NCI-H82 treated with DMSO at 0.1 percent for 48 hours (cell line): Measurements from ENCODE around the gene PTPN23.
A peak's percentile ranks its signal among the peaks of the same experiment; 100 is the strongest.
"Not testable (repeated sequence)": the region's sequence is repeated elsewhere in the genome, so short reads cannot be mapped to it uniquely, and the experiment has no call there.

Source experiments
- DNase-seq: peaks from one replicate; lab custom pipeline; 2025; ENCODE audit not compliant: unreplicated experiment; lab: John Stamatoyannopoulos, UW

PTPN23 gene

DNA sequence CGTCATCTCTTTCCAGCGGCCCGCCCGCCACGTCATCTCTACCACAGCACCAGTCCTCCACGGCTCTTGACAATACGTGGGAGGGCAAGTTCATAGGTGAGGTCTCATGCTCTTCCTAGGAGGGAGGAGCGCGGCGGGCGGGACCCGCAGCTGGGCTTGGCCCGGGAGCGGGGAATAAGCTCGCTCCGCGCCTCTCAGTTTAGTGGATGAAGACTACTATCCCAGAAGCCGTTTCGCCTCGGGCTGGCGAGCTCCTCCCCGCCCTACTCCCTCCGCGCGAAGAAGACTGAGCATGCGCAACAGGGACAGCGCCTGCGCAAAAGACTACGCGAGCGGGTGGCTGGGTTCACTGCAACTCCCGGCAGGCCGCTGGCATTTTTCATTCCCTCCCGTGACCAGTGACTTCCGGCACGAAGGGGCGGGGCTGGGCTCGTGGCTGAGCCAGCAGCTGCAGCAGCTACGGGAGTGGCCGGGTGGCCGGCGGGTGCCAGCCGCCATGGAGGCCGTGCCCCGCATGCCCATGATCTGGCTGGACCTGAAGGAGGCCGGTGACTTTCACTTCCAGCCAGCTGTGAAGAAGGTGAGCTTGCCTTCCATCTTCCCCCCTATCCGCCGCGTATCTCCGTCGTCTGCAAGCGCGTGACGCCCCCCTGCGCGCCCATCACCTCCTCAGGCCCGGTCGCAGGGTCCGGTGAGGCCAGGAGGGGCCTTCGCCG is at the start of gene PTPN23:
TSS of gene PTPN23 (plus strand) at position 421 of the 716 bp plus-strand sequence. CDS start at position 497, 76 bp downstream.
- peak; percentile 97 for DNase-seq

DNA sequence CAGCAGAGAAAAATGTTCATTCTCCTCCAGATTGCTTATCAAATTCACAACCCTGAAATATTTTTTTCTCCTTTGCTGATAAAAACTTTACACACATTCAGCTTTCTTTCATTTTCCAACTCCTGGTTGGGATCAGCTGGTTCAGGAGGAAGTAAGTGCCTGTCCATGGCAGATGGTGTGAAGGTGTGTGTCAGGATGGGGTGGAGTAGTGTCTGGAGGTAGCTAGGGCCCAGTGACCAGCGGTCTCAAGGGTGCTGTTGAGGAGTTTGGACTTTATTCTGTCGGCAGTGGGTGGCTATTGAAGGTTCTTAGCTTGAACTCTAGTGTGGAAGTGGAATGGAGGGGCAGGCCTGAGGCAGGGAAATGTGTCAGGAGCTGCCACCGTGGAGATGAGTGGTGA is 46.9 kb upstream of the PTPN23 start:
- DNase-seq: no peak

GRCh38 chr3:47337656-47338055 is 43.2 kb upstream of the PTPN23 start:
- DNase-seq: no peak

GRCh38 chr3:47339951-47340350 is 40.9 kb upstream of the PTPN23 start:
- DNase-seq: no peak

GRCh38 chr3:47340866-47341265 is 40.0 kb upstream of the PTPN23 start:
- no peak for DNase-seq

DNA sequence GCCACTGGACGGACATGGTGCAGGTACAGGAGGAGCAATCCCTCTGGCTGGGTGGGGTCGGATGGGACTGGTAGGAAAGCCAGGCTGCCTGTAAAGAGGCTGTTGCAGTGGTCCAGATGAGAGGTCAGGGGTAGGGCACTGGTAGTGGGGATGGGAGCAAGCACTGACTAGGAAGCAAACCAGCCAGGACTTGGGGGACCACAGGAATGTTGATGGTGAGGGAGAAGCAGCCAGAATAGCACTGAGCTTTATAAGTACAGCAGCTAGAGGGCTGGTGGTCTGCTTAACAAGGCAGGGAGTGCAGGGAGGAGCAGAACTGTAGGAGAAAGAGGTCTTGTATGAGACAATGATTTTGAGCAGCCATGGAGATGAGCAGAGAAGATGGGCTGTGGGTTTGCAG is 38.7 kb upstream of the PTPN23 start:
- DNase-seq: no peak

GRCh38 chr3:47342812-47343211 is 38.0 kb upstream of the PTPN23 start:
- DNase-seq: no peak

- DNase-seq: no peak
Measured at GRCh38 chr3:47343471-47343971, 37.3 kb upstream of the PTPN23 start.

- DNase-seq: no peak
Measured at GRCh38 chr3:47344971-47345370, 35.9 kb upstream of the PTPN23 start.

GRCh38 chr3:47347217-47347801 is 33.5 kb upstream of the PTPN23 start:
- DNase-seq: no peak

DNA sequence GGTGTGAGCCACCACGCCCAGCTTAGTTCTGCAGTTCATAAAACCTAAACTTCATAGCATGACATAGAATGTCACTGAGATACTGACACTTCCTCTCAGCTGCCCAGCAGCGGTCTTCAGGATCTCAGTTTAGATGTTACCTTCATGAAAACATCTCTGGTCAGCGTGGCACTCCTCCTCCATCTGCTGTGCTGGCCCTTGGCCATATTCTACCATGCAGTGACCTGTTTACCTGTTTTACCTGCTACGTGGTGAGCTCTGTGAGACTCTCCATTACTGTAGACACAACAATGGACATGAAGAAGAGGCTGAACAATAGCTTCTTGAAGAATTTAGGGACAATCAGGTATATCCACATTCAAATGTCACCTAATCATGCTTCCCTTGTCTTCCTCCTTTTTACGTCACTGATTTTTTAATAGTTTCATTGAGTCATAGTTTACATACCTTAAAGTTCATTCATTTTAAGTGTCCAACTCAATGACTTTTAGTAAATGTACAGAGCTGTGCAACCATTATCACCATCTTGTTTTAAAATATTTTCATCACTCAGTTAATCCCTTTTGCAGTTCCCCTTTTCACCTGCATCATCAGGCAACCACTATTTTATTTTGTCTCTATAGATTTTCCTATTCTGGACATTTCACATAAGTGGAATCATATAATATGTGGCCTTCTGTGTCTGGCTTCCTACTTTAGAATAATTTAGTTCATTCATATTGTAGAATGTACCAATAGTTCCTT is 32.2 kb upstream of the PTPN23 start:
- no peak for DNase-seq

GRCh38 chr3:47355010-47355409 is 25.8 kb upstream of the PTPN23 start:
- DNase-seq: no peak

DNA sequence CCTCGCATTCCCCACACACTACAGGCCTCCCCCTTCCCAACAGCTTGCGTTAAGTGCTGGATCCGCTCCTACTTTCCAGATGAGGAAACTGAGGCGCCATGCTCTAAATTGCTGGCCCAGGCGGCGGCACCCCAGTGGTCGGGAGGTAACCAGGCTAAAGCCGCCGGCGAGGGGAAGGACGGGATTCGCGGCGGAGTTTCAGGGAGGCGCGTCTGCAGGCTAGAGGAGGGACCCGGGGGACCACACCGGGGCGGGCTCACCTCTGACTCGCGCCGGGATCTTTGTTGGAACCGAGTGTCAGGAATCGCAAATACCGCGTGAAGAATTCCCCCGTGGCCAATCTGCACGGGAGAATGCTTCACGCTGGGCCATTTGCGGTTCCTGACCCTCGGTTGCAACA is 24.6 kb upstream of the PTPN23 start:
- DNase-seq: no peak

DNA sequence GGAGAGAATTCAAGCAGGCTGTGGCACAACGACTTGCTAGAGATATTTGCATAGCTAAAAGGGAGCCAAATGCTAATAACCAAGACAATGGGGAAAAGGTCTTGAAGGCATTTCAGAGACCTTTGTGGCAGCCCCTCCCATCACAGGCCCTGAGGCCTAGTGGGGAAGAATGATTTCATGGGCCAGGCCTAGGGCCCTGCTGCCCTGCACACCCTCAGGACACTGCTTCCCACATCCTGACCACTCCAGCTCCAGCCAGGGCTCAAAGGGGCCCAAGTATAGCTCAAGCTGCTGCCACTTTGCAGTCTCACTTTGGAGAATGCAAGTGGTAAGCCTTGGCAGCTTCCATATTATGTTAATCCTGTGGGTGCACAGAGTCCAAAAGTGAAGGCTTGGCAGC is 21.5 kb upstream of the PTPN23 start:
- no peak for DNase-seq

DNA sequence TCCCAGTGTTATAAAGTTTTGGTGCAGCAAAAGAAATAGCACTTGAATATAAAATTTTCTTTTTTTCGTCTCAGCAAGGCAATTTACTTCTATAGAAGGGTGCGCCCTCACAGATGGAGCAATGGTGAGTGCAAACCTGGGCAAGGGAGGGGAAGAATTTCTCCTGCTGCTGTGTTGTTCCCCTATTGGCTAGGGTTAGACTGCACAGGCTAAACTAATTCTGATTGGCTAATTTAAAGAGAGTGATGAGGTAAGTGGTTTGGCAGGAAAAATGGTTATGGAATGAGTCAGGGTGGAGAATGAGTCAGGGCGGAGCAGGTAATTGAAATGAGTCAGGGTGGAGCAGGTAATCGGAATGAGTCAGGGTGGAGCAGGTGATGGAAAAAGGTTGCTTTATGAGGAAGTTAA is 20.7 kb upstream of the PTPN23 start:
- DNase-seq: not testable (repeated sequence)

DNA sequence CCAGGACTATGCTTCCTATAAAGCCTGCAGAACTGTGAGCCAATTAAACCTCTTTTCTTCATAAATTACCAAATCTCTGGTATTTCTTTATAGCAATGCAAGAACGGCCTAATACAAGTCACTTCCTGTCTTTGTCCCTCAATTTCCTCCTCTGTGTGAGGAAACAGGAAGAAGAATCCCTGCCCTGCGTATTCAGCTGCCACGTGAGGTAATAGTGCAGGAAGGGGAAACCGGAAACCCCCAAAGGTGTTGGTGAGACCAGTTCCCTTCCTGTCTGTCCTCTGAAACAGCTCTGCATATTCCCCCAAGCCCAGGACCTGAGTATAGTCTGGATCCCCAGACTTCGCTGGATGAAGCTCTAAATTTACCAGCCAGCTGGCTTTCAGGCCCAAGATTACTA is 18.1 kb upstream of the PTPN23 start:
- DNase-seq: no peak

GRCh38 chr3:47365213-47366153 is 15.3 kb upstream of the PTPN23 start:
- no peak for DNase-seq

DNA sequence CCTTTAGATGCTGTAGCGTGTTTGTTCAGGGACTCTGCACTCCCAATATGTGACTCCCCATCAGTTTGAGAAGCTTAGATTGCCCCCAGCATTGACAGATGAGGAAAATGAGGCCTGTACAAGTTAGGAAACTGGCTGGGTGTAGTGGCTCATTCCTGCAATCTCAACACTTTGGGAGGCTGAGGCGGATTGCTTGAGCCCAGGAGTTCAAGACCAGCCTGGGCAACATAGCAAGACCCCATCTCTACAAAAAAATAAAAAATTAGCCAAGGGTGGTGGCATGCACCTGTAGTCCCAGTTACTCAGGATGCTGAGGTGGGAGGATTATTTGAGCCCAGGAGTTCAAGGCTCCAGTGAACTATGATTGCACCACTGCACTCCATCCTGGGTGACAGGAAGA is 14.0 kb upstream of the PTPN23 start:
- DNase-seq: no peak

- no peak for DNase-seq
Measured at GRCh38 chr3:47367631-47368030, 13.2 kb upstream of the PTPN23 start.

- not testable (repeated sequence) for DNase-seq
Measured at GRCh38 chr3:47370020-47370419, 10.8 kb upstream of the PTPN23 start.
